ENCODE data around the gene ILF2. TPM values are rescaled to one million over a fixed set of nuclear protein-coding genes. Genes with fewer than 3 reads are reported as not detected.

The ILF2 gene
- total and polyA plus RNA-seq, 9 donors = 158 to 217 (median 179) TPM

GRCh38 chr1:153697191-153698019 lies 26.6 kb upstream of the ILF2 start:
- H3K9me3 ChIP-seq (replicated peaks; ENCODE audit: control insufficient read depth, low read depth, low read length) = no peaks in the 10 kb centered on the region
- WGBS (ENCODE audit: insufficient coverage) = 44% methylated on average over 5 of the region's 12 CpGs
- H3K4me1 ChIP-seq (ENCODE audit: control insufficient read depth, insufficient read depth, low read length) = peaks cover 18% of the 10 kb centered on the region
- DNase-seq = peak; percentile 42
- H3K4me3 ChIP-seq (ENCODE audit: low read length) = no peak overlapping the region
- H3K36me3 ChIP-seq (ENCODE audit: control insufficient read depth, insufficient read depth, low read length) = no peaks in the 10 kb centered on the region
- H3K27me3 ChIP-seq (ENCODE audit: control insufficient read depth, insufficient read depth, low read length) = no peaks in the 10 kb centered on the region
- H3K27ac ChIP-seq (ENCODE audit: low read length) = peak overlapping the region; percentile 93

GRCh38 chr1:153696741-153697140 lies 25.9 kb upstream of the ILF2 start:
- 87% methylated on average over 3 of the region's 8 CpGs for WGBS (ENCODE audit: insufficient coverage)
- no peak for DNase-seq
- Histone ChIP-seq H3K4me3 (ENCODE audit: low read length) (no peak overlapping the region), H3K9me3 (replicated peaks; ENCODE audit: control insufficient read depth, low read depth, low read length) (no peaks in the 10 kb centered on the region), H3K27ac (ENCODE audit: low read length) (peak overlapping the region; percentile 29), H3K4me1 (ENCODE audit: control insufficient read depth, insufficient read depth, low read length) (peaks cover 18% of the 10 kb centered on the region), H3K27me3 (ENCODE audit: control insufficient read depth, insufficient read depth, low read length) (no peaks in the 10 kb centered on the region), H3K36me3 (ENCODE audit: control insufficient read depth, insufficient read depth, low read length) (no peaks in the 10 kb centered on the region)

GRCh38 chr1:153693466-153693865 lies 22.7 kb upstream of the ILF2 start:
- no CpG with 5 or more reads among the region's 4 CpGs for WGBS (ENCODE audit: insufficient coverage)
- no peak overlapping the region for H3K27ac ChIP-seq (ENCODE audit: low read length)
- H3K4me1 ChIP-seq (ENCODE audit: control insufficient read depth, insufficient read depth, low read length) = peaks cover 14% of the 10 kb centered on the region
- H3K27me3 ChIP-seq (ENCODE audit: control insufficient read depth, insufficient read depth, low read length) = no peaks in the 10 kb centered on the region
- H3K9me3 ChIP-seq (replicated peaks; ENCODE audit: control insufficient read depth, low read depth, low read length) = no peaks in the 10 kb centered on the region
- H3K36me3 ChIP-seq (ENCODE audit: control insufficient read depth, insufficient read depth, low read length) = no peaks in the 10 kb centered on the region
- no peak overlapping the region for H3K4me3 ChIP-seq (ENCODE audit: low read length)
- no peak for DNase-seq

GRCh38 chr1:153688736-153689328 lies 18.0 kb upstream of the ILF2 start:
- Histone ChIP-seq H3K36me3 (ENCODE audit: control insufficient read depth, insufficient read depth, low read length) (no peaks in the 10 kb centered on the region), H3K9me3 (replicated peaks; ENCODE audit: control insufficient read depth, low read depth, low read length) (no peaks in the 10 kb centered on the region), H3K27ac (ENCODE audit: low read length) (no peak overlapping the region), H3K4me3 (ENCODE audit: low read length) (no peak overlapping the region), H3K27me3 (ENCODE audit: control insufficient read depth, insufficient read depth, low read length) (peaks cover 6% of the 10 kb centered on the region), H3K4me1 (ENCODE audit: control insufficient read depth, insufficient read depth, low read length) (no peaks in the 10 kb centered on the region)
- DNase-seq = no peak
- WGBS (ENCODE audit: insufficient coverage) = 84% methylated on average over 13 of the region's 18 CpGs

GRCh38 chr1:153688276-153688675 lies 17.5 kb upstream of the ILF2 start:
- Histone ChIP-seq H3K4me1 (ENCODE audit: control insufficient read depth, insufficient read depth, low read length) (no peaks in the 10 kb centered on the region), H3K27ac (ENCODE audit: low read length) (no peak overlapping the region), H3K27me3 (ENCODE audit: control insufficient read depth, insufficient read depth, low read length) (peaks cover 9% of the 10 kb centered on the region), H3K4me3 (ENCODE audit: low read length) (no peak overlapping the region), H3K36me3 (ENCODE audit: control insufficient read depth, insufficient read depth, low read length) (no peaks in the 10 kb centered on the region), H3K9me3 (replicated peaks; ENCODE audit: control insufficient read depth, low read depth, low read length) (no peaks in the 10 kb centered on the region)
- DNase-seq = no peak
- WGBS (ENCODE audit: insufficient coverage) = 74% methylated on average over 4 of the region's 7 CpGs

GRCh38 chr1:153687346-153688125 lies 16.7 kb upstream of the ILF2 start:
- Histone ChIP-seq H3K4me3 (ENCODE audit: low read length) (no peak overlapping the region), H3K27me3 (ENCODE audit: control insufficient read depth, insufficient read depth, low read length) (peaks cover 14% of the 10 kb centered on the region), H3K4me1 (ENCODE audit: control insufficient read depth, insufficient read depth, low read length) (no peaks in the 10 kb centered on the region), H3K36me3 (ENCODE audit: control insufficient read depth, insufficient read depth, low read length) (peaks cover 3% of the 10 kb centered on the region), H3K27ac (ENCODE audit: low read length) (no peak overlapping the region), H3K9me3 (replicated peaks; ENCODE audit: control insufficient read depth, low read depth, low read length) (no peaks in the 10 kb centered on the region)
- DNase-seq = no peak
- WGBS (ENCODE audit: insufficient coverage) = 86% methylated on average over 10 of the region's 16 CpGs

- Histone ChIP-seq H3K27me3 (ENCODE audit: control insufficient read depth, insufficient read depth, low read length) (peaks cover 31% of the 10 kb centered on the region), H3K4me3 (ENCODE audit: low read length) (no peak overlapping the region), H3K36me3 (ENCODE audit: control insufficient read depth, insufficient read depth, low read length) (peaks cover 4% of the 10 kb centered on the region), H3K4me1 (ENCODE audit: control insufficient read depth, insufficient read depth, low read length) (no peaks in the 10 kb centered on the region), H3K9me3 (replicated peaks; ENCODE audit: control insufficient read depth, low read depth, low read length) (no peaks in the 10 kb centered on the region), H3K27ac (ENCODE audit: low read length) (no peak overlapping the region)
- no peak for DNase-seq
- WGBS (ENCODE audit: insufficient coverage) = 72% methylated on average over 7 of the region's 11 CpGs
These were observed 14.9 kb upstream of the ILF2 start for GRCh38 chr1:153685544-153686340.

GRCh38 chr1:153684892-153685291 lies 14.1 kb upstream of the ILF2 start:
- Histone ChIP-seq H3K4me3 (ENCODE audit: low read length) (no peak overlapping the region), H3K27me3 (ENCODE audit: control insufficient read depth, insufficient read depth, low read length) (peaks cover 40% of the 10 kb centered on the region), H3K4me1 (ENCODE audit: control insufficient read depth, insufficient read depth, low read length) (peaks cover 2% of the 10 kb centered on the region), H3K9me3 (replicated peaks; ENCODE audit: control insufficient read depth, low read depth, low read length) (no peaks in the 10 kb centered on the region), H3K27ac (ENCODE audit: low read length) (no peak overlapping the region), H3K36me3 (ENCODE audit: control insufficient read depth, insufficient read depth, low read length) (peaks cover 4% of the 10 kb centered on the region)
- WGBS (ENCODE audit: insufficient coverage) = 90% methylated on average over 8 of the region's 12 CpGs
- DNase-seq = no peak

- peaks cover 4% of the 10 kb centered on the region for H3K36me3 ChIP-seq (ENCODE audit: control insufficient read depth, insufficient read depth, low read length)
- no peak overlapping the region for H3K27ac ChIP-seq (ENCODE audit: low read length)
- 79% methylated on average over 5 of the region's 5 CpGs for WGBS (ENCODE audit: insufficient coverage)
- DNase-seq = peak; percentile 32
- H3K27me3 ChIP-seq (ENCODE audit: control insufficient read depth, insufficient read depth, low read length) = peaks cover 50% of the 10 kb centered on the region
- H3K9me3 ChIP-seq (replicated peaks; ENCODE audit: control insufficient read depth, low read depth, low read length) = no peaks in the 10 kb centered on the region
- peaks cover 5% of the 10 kb centered on the region for H3K4me1 ChIP-seq (ENCODE audit: control insufficient read depth, insufficient read depth, low read length)
- H3K4me3 ChIP-seq (ENCODE audit: low read length) = no peak overlapping the region
These were observed 13.1 kb upstream of the ILF2 start for GRCh38 chr1:153683854-153684253.

Data from muscle of leg (tissue), 11 donors.